WTC11 (cell line): Measurements from ENCODE around the gene SYN1. TPM values are rescaled to one million over a fixed set of nuclear protein-coding genes. Genes with fewer than 3 reads are reported as not detected.

Experiments used
- ATAC-seq: fragments of 200-7000 bp; cut with Tn5 transposase; 2 replicates; pipeline ENCODE4 v1.10.0; 2021; ENCODE audit warnings: mild to moderate bottlenecking, moderate library complexity
- CTCF ChIA-PET: fragments of 300-600 bp; sonication (Branson Sonifier 250); formaldehyde crosslinking; loops from one replicate; lab custom pipeline; 2021; ENCODE audit warnings: antibody characterized with exemption; lab: Charles Lee
- POLR2A ChIA-PET: fragments of 350-600 bp; sonication (Branson Sonifier 250); formaldehyde crosslinking; loops from one replicate; lab custom pipeline; 2021; ENCODE audit warnings: antibody characterized with exemption; lab: Charles Lee
- DNase-seq: peaks from one replicate; pipeline ENCODE4 v3.0.0; 2021; ENCODE audit warnings: low spot score
- H3K27ac Mint-ChIP-seq: 2 replicates; pipeline ENCODE4 v1.8.0; 2021; ENCODE audit warnings: mixed read lengths
- H3K27me3 Mint-ChIP-seq: 2 replicates; pipeline ENCODE4 v1.8.0; 2021; ENCODE audit warnings: low read depth, mild to moderate bottlenecking, moderate library complexity, mixed read lengths
- H3K36me3 Mint-ChIP-seq: 2 replicates; pipeline ENCODE4 v1.8.0; 2021; ENCODE audit warnings: mixed read lengths
- H3K4me1 Mint-ChIP-seq: 2 replicates; pipeline ENCODE4 v1.8.0; 2022; ENCODE audit warnings: mixed read lengths
- H3K4me3 Mint-ChIP-seq: 2 replicates; pipeline ENCODE4 v1.8.0; 2021; ENCODE audit warnings: mild to moderate bottlenecking, moderate library complexity, mixed read lengths
- H3K9me3 Mint-ChIP-seq: 2 replicates; pipeline ENCODE4 v1.8.0; 2021; ENCODE audit warnings: mixed read lengths
- ATF2 ChIP-seq: sonication (generic); formaldehyde crosslinking; IDR thresholded peaks from 2 replicates; pipeline ENCODE4 v1.8.1; 2022; ENCODE audit warnings: low read depth, missing genetic modification reagents, borderline replicate concordance
- E2F4 ChIP-seq: sonication (generic); formaldehyde crosslinking; IDR thresholded peaks from 2 replicates; pipeline ENCODE4 v1.8.1; 2022; ENCODE audit warnings: low read depth, mild to moderate bottlenecking, moderate library complexity, missing genetic modification reagents, borderline replicate concordance
- E2F5 ChIP-seq: sonication (generic); formaldehyde crosslinking; IDR thresholded peaks from 2 replicates; pipeline ENCODE4 v1.8.1; 2022; ENCODE audit warnings: mild to moderate bottlenecking, moderate library complexity, missing genetic modification reagents
- EMX1 ChIP-seq: fragments of 250-450 bp; sonication (Bioruptor Pico); IDR thresholded peaks from 2 replicates; pipeline ENCODE4 v1.8.0; 2021; ENCODE audit warnings: mild to moderate bottlenecking
- FOXJ3 ChIP-seq: sonication (generic); formaldehyde crosslinking; IDR thresholded peaks from 2 replicates; pipeline ENCODE4 v1.9.0; 2021; ENCODE audit warnings: missing genetic modification reagents, mild to moderate bottlenecking, borderline replicate concordance
- GABPB1 ChIP-seq: sonication (generic); formaldehyde crosslinking; IDR thresholded peaks from 2 replicates; pipeline ENCODE4 v1.8.1; 2023; ENCODE audit warnings: mild to moderate bottlenecking, missing genetic modification reagents
- JAZF1 ChIP-seq: fragments of 250-450 bp; sonication (Bioruptor Pico); IDR thresholded peaks from 2 replicates; pipeline ENCODE4 v1.9.0; 2021; ENCODE audit warnings: moderate library complexity, mild to moderate bottlenecking, inconsistent platforms
- JUN ChIP-seq: sonication (generic); formaldehyde crosslinking; IDR thresholded peaks from 2 replicates; pipeline ENCODE4 v1.8.0; 2023; ENCODE audit warnings: mild to moderate bottlenecking, missing genetic modification reagents
- NFE2L1 ChIP-seq: sonication (generic); formaldehyde crosslinking; IDR thresholded peaks from 2 replicates; pipeline ENCODE4 v1.8.1; 2023; ENCODE audit warnings: missing genetic modification reagents
- RELA ChIP-seq: sonication (generic); formaldehyde crosslinking; IDR thresholded peaks from 2 replicates; pipeline ENCODE4 v1.8.1; 2022; ENCODE audit warnings: missing genetic modification reagents, mild to moderate bottlenecking, borderline replicate concordance
- TEAD1 ChIP-seq: sonication (generic); formaldehyde crosslinking; IDR thresholded peaks from 2 replicates; pipeline ENCODE4 v1.8.0; 2022; ENCODE audit warnings: mild to moderate bottlenecking, missing genetic modification reagents
- ZBTB21 ChIP-seq: sonication (generic); formaldehyde crosslinking; IDR thresholded peaks from 2 replicates; pipeline ENCODE4 v1.8.1; 2023; ENCODE audit warnings: mild to moderate bottlenecking, missing genetic modification reagents, borderline replicate concordance
- ZBTB43 ChIP-seq: sonication (generic); formaldehyde crosslinking; IDR thresholded peaks from 2 replicates; pipeline ENCODE4 v1.8.1; 2023; ENCODE audit warnings: mild to moderate bottlenecking, missing genetic modification reagents
- ZNF416 ChIP-seq: fragments of 250-450 bp; sonication (Bioruptor Pico); IDR thresholded peaks from 2 replicates; pipeline ENCODE4 v1.9.0; 2021; ENCODE audit warnings: mild to moderate bottlenecking, inconsistent platforms
- ZNF512 ChIP-seq: sonication (generic); formaldehyde crosslinking; IDR thresholded peaks from 2 replicates; pipeline ENCODE4 v1.8.1; 2022; ENCODE audit warnings: missing genetic modification reagents, borderline replicate concordance
- total RNA-seq: library from RNA; stranded (reverse); gene quantifications from 3 replicates; pipeline ENCODE4 v1.2.3, GENCODE V29; 2021

SYN1 gene
- total RNA-seq, 1 experiment from 2014 or later: 7.1 TPM

- TF ChIP-seq E2F4 (CRISPR knock-in tag): no peak
- no peak for TF ChIP-seq FOXJ3 (CRISPR knock-in tag)
- TF ChIP-seq, all 79 proteins: peak for 0
Measured at GRCh38 chrX:47643926-47644325, 24.3 kb upstream of the SYN1 start (continued).

- TF ChIP-seq GABPB1 (no peak), EMX1 (CRISPR knock-in tag) (no peak), ZBTB21 (CRISPR knock-in tag) (no peak), ZNF512 (CRISPR knock-in tag) (no peak), ZNF416 (CRISPR knock-in tag) (no peak), JAZF1 (CRISPR knock-in tag) (no peak), RELA (CRISPR knock-in tag) (no peak), TEAD1 (CRISPR knock-in tag) (no peak), ATF2 (CRISPR knock-in tag) (no peak), NFE2L1 (CRISPR knock-in tag) (no peak)
- DNase-seq: no peak
- no peak for ATAC-seq
- H3K27me3 Mint-ChIP-seq: no peaks in the 10 kb centered on the region
- POLR2A ChIA-PET: no interaction called here
- 0 out of 2 replicates have a peak, but pooled peaks cover 2% of the 10 kb centered on the region for H3K4me1 Mint-ChIP-seq
- CTCF ChIA-PET: interaction anchor here (1.2 kb wide), 1 partner anchor 22 kb away, joined by 4 read pairs; no protein-coding TSS in a partner anchor
- H3K27ac Mint-ChIP-seq: no peak overlapping the region
- H3K36me3 Mint-ChIP-seq: peaks cover 45% of the 10 kb centered on the region
- peaks cover 12% of the 10 kb centered on the region for H3K9me3 Mint-ChIP-seq
- H3K4me3 Mint-ChIP-seq: no peak overlapping the region
Measured at GRCh38 chrX:47638816-47639215, 19.2 kb upstream of the SYN1 start.

- Mint-ChIP-seq H3K4me3 (peak overlapping the region; percentile 48), H3K27me3 (no peaks in the 10 kb centered on the region; the same call in 1 of the 2 replicates), H3K4me1 (0 out of 2 replicates have a peak, but pooled peaks cover 2% of the 10 kb centered on the region), H3K27ac (no peak overlapping the region), H3K36me3 (peaks cover 45% of the 10 kb centered on the region), H3K9me3 (peaks cover 12% of the 10 kb centered on the region)
- CTCF ChIA-PET: interaction anchor here (1.2 to 1.4 kb wide), 2 partner anchors 21 to 29 kb away, joined by 3 to 4 read pairs; no protein-coding TSS in a partner anchor
- DNase-seq (peak; percentile 70), ATAC-seq (peak; percentile 98)
- TF ChIP-seq JUN (CRISPR knock-in tag) (no peak), E2F5 (CRISPR knock-in tag) (no peak), ZBTB43 (CRISPR knock-in tag) (no peak)
- POLR2A ChIA-PET: no interaction called here
Measured at GRCh38 chrX:47637546-47638195, 18.0 kb upstream of the SYN1 start.
